Stimulated activated CD4-positive, alpha-beta T cell treated with anti-CD3 and anti-CD28 coated beads, Interleukin-1b, Interleukin-23, amount 100 ng/mL, for 48 hours (primary cell): ENCODE results near the gene PARD6A.

Experiments used
- DNase-seq: peaks from one replicate; pipeline ENCODE4 v3.0.0-alpha.2; 2020

Gene PARD6A

DNA sequence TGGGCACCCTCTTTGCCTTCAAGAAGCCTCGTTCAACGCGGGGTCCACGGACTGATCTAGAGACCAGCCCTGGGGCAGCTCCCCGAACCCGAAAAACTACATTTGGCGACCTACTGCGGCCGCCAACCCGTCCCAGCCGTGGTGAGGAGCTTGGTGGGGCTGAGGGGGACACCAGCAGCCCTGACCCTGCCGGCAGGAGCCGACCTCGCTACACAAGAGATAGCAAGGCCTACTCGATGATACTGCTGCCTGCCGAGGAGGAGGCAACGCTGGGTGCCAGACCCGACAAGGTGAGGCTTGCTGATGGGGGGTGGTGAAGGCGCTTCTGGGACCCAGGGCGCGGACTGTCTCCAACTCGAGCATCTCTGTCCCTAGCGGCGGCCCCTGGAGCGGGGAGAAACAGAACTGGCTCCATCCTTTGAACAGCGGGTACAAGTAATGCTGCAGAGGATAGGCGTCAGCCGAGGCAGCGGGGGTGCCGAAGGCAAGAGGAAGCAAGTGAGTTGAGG lies 6.3 kb upstream of the PARD6A start:
- no peak for DNase-seq

DNA sequence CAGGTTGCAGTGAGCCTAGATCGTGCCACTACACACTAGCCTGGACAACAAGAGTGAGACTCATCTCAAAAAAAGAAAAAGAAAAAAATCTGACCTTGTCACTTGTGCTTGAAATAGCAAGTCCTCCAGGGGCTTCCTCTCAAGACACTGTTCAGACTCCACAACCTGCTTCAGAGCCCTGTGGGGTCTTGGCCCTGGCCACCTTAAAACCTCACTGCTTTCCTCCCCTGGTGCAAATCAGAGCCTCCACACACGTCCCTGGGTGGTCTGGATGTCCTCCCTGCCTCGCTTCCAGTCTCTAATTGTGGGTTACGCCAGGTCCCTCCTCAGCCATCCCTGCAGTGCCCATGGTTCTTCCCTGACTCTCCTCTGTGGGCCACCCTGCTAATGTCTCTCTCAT lies 5.4 kb upstream of the PARD6A start:
- DNase-seq, result no peak

GRCh38 chr16:67656344-67657016 lies 4.3 kb upstream of the PARD6A start:
- no peak for DNase-seq

GRCh38 chr16:67657017-67657608 lies 3.6 kb upstream of the PARD6A start:
- no peak for DNase-seq

DNA sequence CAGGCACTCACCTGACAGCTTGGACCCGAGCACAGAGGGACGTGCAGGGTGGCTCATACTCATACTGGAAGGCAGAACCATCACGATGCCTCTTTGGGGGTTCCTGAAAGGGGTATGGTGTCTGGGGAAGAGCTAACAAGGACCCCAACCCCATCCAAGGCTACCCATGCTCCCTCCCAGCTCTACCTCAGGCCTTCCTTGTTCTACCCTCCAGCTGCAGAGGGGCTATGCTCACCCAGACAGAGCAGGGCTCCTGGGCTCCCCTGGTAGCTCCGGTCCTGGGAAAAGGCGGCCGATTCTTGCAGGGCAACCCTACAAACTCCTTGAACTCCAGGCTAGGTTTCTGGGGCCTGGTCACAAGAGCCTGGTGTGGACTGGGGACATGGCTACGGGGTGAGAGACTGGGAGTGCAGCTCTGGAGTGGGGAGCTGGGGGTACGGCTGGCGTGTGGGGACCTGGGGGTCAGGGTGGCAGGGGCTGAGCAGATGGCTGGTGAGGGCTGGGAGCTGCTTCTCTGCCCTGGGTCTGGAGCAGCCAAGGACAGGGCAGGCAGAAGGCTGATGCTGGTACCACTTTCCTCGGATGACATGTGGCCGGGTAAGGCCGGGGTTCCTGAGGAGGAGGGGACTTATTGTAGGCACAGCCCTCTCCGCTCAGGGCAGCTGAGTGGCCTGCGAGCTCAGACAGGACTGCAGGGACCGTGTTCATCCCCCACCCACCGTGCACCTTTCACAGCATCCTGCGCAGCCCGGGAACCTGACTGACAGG lies 2.8 kb upstream of the PARD6A start:
- no peak for DNase-seq

- no peak for DNase-seq
Observed at GRCh38 chr16:67658849-67659674, 1.7 kb upstream of the PARD6A start.

DNA sequence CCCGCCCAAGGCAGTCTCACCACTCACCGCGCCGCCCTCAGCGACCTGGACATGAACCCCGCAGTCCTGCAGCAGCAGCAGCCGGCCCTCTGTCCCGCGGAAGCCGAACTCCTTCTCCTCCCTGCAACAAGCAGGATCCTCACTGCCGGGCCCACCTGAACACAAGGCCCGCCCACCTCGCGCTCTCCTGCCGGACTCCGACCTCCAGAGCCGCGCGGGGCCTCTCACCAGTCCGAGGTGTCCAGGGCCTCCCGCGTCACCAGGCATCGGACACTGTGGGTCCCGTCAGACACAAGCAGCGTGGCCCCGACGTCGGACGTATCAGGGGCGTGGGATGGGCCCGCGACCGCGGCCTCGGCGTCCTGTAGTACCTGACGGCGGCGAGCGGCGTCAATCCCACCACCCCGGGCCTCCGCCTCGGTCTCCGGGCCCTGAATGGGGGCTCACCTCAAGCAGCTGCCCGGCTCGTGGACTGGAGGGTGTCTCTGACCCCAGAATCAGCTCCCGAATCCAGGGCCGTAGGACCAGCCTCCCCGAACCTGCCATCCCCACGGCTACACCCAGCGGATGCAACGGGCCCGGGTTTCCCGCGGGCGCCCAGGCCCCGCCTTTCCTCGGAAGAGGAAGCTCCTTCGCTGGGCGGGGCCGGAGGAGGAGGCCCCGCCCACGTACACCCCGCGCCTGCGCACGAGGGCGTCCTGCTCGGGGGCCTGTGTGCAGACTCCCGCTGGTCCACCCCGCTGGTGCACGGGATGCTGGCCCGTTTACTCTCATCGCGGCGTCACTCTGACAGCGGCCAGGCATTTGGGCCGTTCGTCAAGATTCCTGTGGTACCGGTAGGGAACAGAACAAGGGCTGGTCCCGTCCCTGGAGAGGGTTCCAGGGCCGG lies 841 bp upstream of the PARD6A start, which contains the start of gene ACD:
Gene ACD, minus strand, starts transcription at position 586 of the 889 bp plus-strand sequence. Its CDS starts 40 bp downstream, at position 546.
- peak; percentile 92 for DNase-seq

- no peak for DNase-seq
Observed at GRCh38 chr16:67661101-67661761, 471 bp downstream of the PARD6A start.

GRCh38 chr16:67661886-67662652 lies 1.3 kb downstream of the PARD6A start:
- DNase-seq, result no peak

GRCh38 chr16:67662653-67663010 lies 1.9 kb downstream of the PARD6A start:
- DNase-seq, result no peak

- no peak for DNase-seq
Observed at GRCh38 chr16:67663151-67663876, 2.6 kb downstream of the PARD6A start.

- no peak for DNase-seq
Observed at GRCh38 chr16:67663877-67664222, 3.1 kb downstream of the PARD6A start.

DNA sequence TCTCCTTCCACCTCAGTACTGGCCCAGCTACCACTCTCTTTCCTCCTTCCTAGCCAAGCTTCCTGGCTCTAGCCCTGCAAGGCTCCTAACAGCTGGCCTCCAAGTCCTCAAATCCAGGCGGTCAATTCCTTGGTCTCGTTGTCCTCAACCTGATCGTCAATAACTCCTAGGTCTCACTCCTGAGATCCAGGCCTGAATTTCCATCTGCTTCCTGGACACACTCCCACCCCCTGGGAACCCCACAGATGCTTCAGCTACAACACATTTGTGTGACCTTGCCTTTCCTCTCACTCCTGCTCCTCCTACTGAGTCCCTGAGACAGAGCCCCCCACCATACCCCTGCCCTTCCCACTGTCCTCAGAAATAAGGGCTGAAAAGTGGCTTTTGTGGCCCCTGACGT lies 3.5 kb downstream of the PARD6A start:
- no peak for DNase-seq

DNA sequence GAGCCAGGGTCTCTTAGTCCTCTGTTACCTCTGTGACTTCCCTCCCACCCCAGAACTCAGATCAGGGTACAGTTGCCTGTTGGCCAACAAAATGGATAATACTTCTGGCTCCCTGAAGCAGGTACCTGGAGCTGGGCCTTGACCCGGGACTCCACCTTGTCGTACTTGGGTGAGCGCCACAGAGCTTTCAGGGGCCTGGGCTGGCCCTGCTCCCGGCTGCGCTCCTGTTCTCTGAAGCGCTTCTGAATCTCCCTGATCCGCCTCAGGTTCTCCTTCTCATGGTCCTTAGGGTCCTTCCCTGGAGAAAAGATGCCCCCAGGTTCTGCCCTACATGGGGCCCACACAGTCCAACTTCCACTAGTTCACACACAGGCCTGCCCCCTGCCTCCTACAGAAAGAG lies 4.1 kb downstream of the PARD6A start:
- DNase-seq, result no peak

GRCh38 chr16:67665598-67665997 lies 4.8 kb downstream of the PARD6A start:
- no peak for DNase-seq

- no peak for DNase-seq
Observed at GRCh38 chr16:67666032-67666551, 5.3 kb downstream of the PARD6A start.

GRCh38 chr16:67666559-67667452 lies 6.0 kb downstream of the PARD6A start, which contains the start of the genes C16orf86 and ENKD1:
TSS of gene C16orf86 (plus strand) at chr16:67666814. CDS start at chr16:67666971, 157 bp downstream.
TSS of gene ENKD1 (minus strand) at chr16:67666750. CDS start at chr16:67666442, 308 bp downstream.
- peak; percentile 82 for DNase-seq

DNA sequence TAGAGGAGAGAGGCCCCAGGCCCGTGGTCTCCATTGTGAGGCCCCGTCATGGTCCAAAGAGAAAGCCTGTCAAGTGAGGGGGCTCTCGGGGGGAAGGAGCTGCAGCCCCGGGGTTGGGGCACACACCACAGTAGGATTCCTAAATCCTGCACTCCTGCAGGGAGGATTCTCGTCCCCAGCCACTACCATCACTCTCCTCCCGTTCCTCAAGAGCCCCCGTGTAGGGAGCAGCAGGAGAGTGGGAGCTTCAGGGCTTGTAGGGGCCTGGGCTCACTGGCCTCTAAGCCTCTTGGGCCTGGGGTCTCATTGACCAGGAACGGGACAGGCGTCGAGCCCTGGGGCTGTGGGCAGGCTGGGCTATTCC lies 6.7 kb downstream of the PARD6A start:
- no peak for DNase-seq
